ENCODE measurements around the gene VAC14.

- TF ChIP-seq POLR2AphosphoS5 (IDR thresholded peaks at IDR 0.05; ENCODE audit: low read depth, low read length) (no peak), TAF1 (IDR thresholded peaks at IDR 0.05; ENCODE audit: borderline replicate concordance, low read depth, low read length) (no peak)
Measured at GRCh38 chr16:70715055-70715858, 85.7 kb downstream of the VAC14 start.
